CD14-positive monocyte (primary cell): ENCODE data around the gene SCUBE1. TPM values are rescaled to one million over a fixed set of nuclear protein-coding genes. Genes with fewer than 3 reads are reported as not detected.

ENCODE experiments used
- DNase-seq, 3 donors: peaks; one replicate each; pipeline ENCODE4 v3.0.0-alpha.2; 2011 to 2022
- H2AFZ ChIP-seq: 2 replicates; pipeline ENCODE4 v1.6.0; 2012; ENCODE audit warnings: mild to moderate bottlenecking, low read depth, low read length, inconsistent platforms; ENCODE audit not compliant: insufficient read depth, poor library complexity, severe bottlenecking
- H3K27ac ChIP-seq, 2 donors: 1 replicate in 1 of 2; 2 replicates in 1 of 2; pipeline ENCODE4 v1.5.1; 2012 to 2013; ENCODE audit warnings: low read length in 2 of 2, control low read depth in 1 of 2, inconsistent platforms in 1 of 2, low read depth in 1 of 2, mild to moderate bottlenecking in 1 of 2
- H3K27me3 ChIP-seq, 2 donors: one replicate each; pipeline versions ENCODE4 v1.6.0 to v1.6.1; 2011 to 2013; ENCODE audit warnings: low read length in 2 of 2; ENCODE audit not compliant: control insufficient read depth in 2 of 2, insufficient read depth in 2 of 2
- H3K36me3 ChIP-seq, 2 donors: replicated peaks in 1 of 2; 1 replicate in 1 of 2; 2 replicates in 1 of 2; pipeline versions ENCODE4 v1.5.1 to v1.6.1; 2012 to 2013; ENCODE audit warnings: low read length in 2 of 2, control low read depth in 1 of 2, inconsistent platforms in 1 of 2, mild to moderate bottlenecking in 1 of 2; ENCODE audit not compliant: insufficient read depth in 2 of 2, control insufficient read depth in 1 of 2
- H3K4me1 ChIP-seq, 2 donors: 1 replicate in 1 of 2; 2 replicates in 1 of 2; pipeline versions ENCODE4 v1.5.1 to v1.6.1; 2012 to 2013; ENCODE audit warnings: low read length in 2 of 2, control low read depth in 1 of 2, inconsistent platforms in 1 of 2, mild to moderate bottlenecking in 1 of 2, moderate library complexity in 1 of 2; ENCODE audit not compliant: insufficient read depth in 2 of 2, control insufficient read depth in 1 of 2
- H3K4me2 ChIP-seq: replicated peaks from 2 replicates; pipeline ENCODE3; 2012; ENCODE audit warnings: low read length, moderate library complexity, mild to moderate bottlenecking; ENCODE audit not compliant: poor library complexity, severe bottlenecking; ENCODE audit errors: extremely low read depth
- H3K4me3 ChIP-seq, 3 experiments: fragments of 200-600 bp in 1 of 3; sonication (generic) in 1 of 3; replicated peaks in 1 of 3; 1 replicate in 2 of 3; 2 replicates in 1 of 3; pipeline ENCODE4 v1.5.1; 2011 to 2013; ENCODE audit warnings: low read length in 3 of 3, mild to moderate bottlenecking in 3 of 3, control low read depth in 2 of 3, low read depth in 2 of 3, inconsistent platforms in 1 of 3, moderate library complexity in 1 of 3
- H3K79me2 ChIP-seq: 2 replicates; pipeline ENCODE4 v1.6.0; 2012; ENCODE audit warnings: mild to moderate bottlenecking, control low read depth, inconsistent platforms, low read length, moderate library complexity; ENCODE audit not compliant: insufficient read depth
- H3K9ac ChIP-seq: 2 replicates; pipeline ENCODE4 v1.6.0; 2017; ENCODE audit warnings: low read length, mild to moderate bottlenecking; ENCODE audit not compliant: insufficient read depth, poor library complexity, severe bottlenecking
- H3K9me3 ChIP-seq, 2 donors: replicated peaks in 1 of 2; 1 replicate in 1 of 2; 2 replicates in 1 of 2; pipeline versions ENCODE4 v1.5.1 to v1.6.1; 2012 to 2013; ENCODE audit warnings: low read length in 2 of 2, control low read depth in 1 of 2; ENCODE audit not compliant: control insufficient read depth in 1 of 2, insufficient read depth in 1 of 2
- H4K20me1 ChIP-seq: 2 replicates; pipeline ENCODE4 v1.6.0; 2012; ENCODE audit warnings: mild to moderate bottlenecking, low read length, control low read depth, moderate library complexity; ENCODE audit not compliant: insufficient read depth
- H3K27ac Mint-ChIP-seq, 7 donors: one replicate each; pipeline ENCODE4 v1.8.0; 2020; ENCODE audit warnings: mild to moderate bottlenecking in 7 of 7, mixed read lengths in 7 of 7, moderate library complexity in 6 of 7, inconsistent platforms in 2 of 7
- H3K27me3 Mint-ChIP-seq, 3 donors: one replicate each; pipeline ENCODE4 v1.8.0; 2021 to 2022; ENCODE audit warnings: low read depth in 3 of 3, mild to moderate bottlenecking in 3 of 3, mixed read lengths in 3 of 3, moderate library complexity in 3 of 3, inconsistent platforms in 1 of 3
- H3K36me3 Mint-ChIP-seq, 2 donors: one replicate each; pipeline ENCODE4 v1.8.0; 2020; ENCODE audit warnings: mixed read lengths in 2 of 2, inconsistent platforms in 1 of 2, mild to moderate bottlenecking in 1 of 2
- H3K4me1 Mint-ChIP-seq: one replicate; pipeline ENCODE4 v1.8.0; 2020; ENCODE audit warnings: mild to moderate bottlenecking, mixed read lengths
- H3K4me3 Mint-ChIP-seq, 2 donors: one replicate each; pipeline ENCODE4 v1.8.0; 2020; ENCODE audit warnings: mild to moderate bottlenecking in 2 of 2, mixed read lengths in 2 of 2, moderate library complexity in 1 of 2
- H3K9me3 Mint-ChIP-seq, 7 donors: one replicate each; pipeline ENCODE4 v1.8.0; 2020 to 2022; ENCODE audit warnings: mixed read lengths in 7 of 7, mild to moderate bottlenecking in 6 of 7, moderate library complexity in 6 of 7, inconsistent platforms in 2 of 7
- CTCF ChIP-seq: fragments of 200-600 bp; IDR thresholded peaks from one replicate; pipeline ENCODE4 v1.8.0; 2022; ENCODE audit warnings: antibody characterized with exemption, mild to moderate bottlenecking
- WGBS: methylation state at CpG from one replicate; pipeline ENCODE4 v1.1.5; 2013; ENCODE audit warnings: missing lambda C conversion rate; ENCODE audit not compliant: insufficient coverage; 5-methylcytosine and 5-hydroxymethylcytosine counted together
- intact Hi-C, 2 donors: fragments of 100-400 bp; cut with micrococcal nuclease; formaldehyde crosslinking; loops; one replicate each; pipeline versions ENCODE4 v1.15.0 to v1.15.1; 2023
- polyA plus RNA-seq, 3 donors: library from polyadenylated mRNA; depleted of rRNA in 1 of 3; unstranded in 2 of 3; stranded (reverse) in 1 of 3; fragments of 300-500 nt in 2 of 3; fragments of >200 nt in 1 of 3; fragmentation: Illumina TruSeq in 2 of 3; gene quantifications; 1 replicate in 2 of 3; 2 replicates in 1 of 3; pipeline ENCODE4 v1.2.3, GENCODE V29; 2012 to 2021

SCUBE1 gene
- polyA plus RNA-seq, 3 donors: 0.20 to 0.32 (median 0.26) TPM

GRCh38 chr22:43295173-43295572 is 48.0 kb downstream of the SCUBE1 start:
- Mint-ChIP-seq H3K4me3 (no peak overlapping the region), H3K36me3 (no peaks in the 10 kb centered on the region), H3K27me3 (peaks cover 0 to 3% (median 2%) of the 10 kb centered on the region in 3 donors), H3K27ac (no peak overlapping the region), H3K4me1 (peaks cover 22% of the 10 kb centered on the region), H3K9me3 (peaks cover 0 to 2% (median 0%) of the 10 kb centered on the region in 7 donors)
- Histone ChIP-seq H3K9me3 (no peaks in the 10 kb centered on the region), H3K4me1 (peaks cover 24% of the 10 kb centered on the region in 2 donors), H2AFZ (no peak overlapping the region), H3K9ac (no peak overlapping the region), H3K27me3 (no peaks in the 10 kb centered on the region), H3K4me2 (no peak overlapping the region), H4K20me1 (no peaks in the 10 kb centered on the region), H3K4me3 (no peak overlapping the region), H3K27ac (no peak overlapping the region), H3K36me3 (no peaks in the 10 kb centered on the region), H3K79me2 (no peaks in the 10 kb centered on the region)
- TF ChIP-seq CTCF: no peak
- no peak for DNase-seq
- WGBS: 76% methylated on average over 4 of the region's 6 CpGs
- intact Hi-C loops: no loop called here

GRCh38 chr22:43293655-43294392 is 49.3 kb downstream of the SCUBE1 start:
- H3K36me3 ChIP-seq: no peaks in the 10 kb centered on the region
- peak overlapping the region; percentile 8 to 14 for H3K27ac ChIP-seq
- peak overlapping the region in 4 of 7 donors; percentile 30 to 66 (median 62) for H3K27ac Mint-ChIP-seq
- no peaks in the 10 kb centered on the region for H3K9me3 ChIP-seq
- no peaks in the 10 kb centered on the region for H3K27me3 ChIP-seq
- H3K36me3 Mint-ChIP-seq: no peaks in the 10 kb centered on the region
- H3K79me2 ChIP-seq: no peaks in the 10 kb centered on the region
- H3K9ac ChIP-seq: no peak overlapping the region
- H3K4me3 ChIP-seq: no peak overlapping the region
- intact Hi-C loops: no loop called here
- 62% methylated on average over 11 of the region's 15 CpGs for WGBS
- no peak overlapping the region for H3K4me2 ChIP-seq
- H3K4me1 ChIP-seq: peaks cover 34 to 35% of the 10 kb centered on the region in 2 donors
- DNase-seq: peak; percentile 41 to 80 (median 46)
- no peak overlapping the region for H3K4me3 Mint-ChIP-seq
- peaks cover 0 to 2% (median 0%) of the 10 kb centered on the region in 7 donors for H3K9me3 Mint-ChIP-seq
- peak overlapping the region; percentile 21 for H2AFZ ChIP-seq
- TF ChIP-seq CTCF: no peak
- peaks cover 34% of the 10 kb centered on the region for H3K4me1 Mint-ChIP-seq
- no peaks in the 10 kb centered on the region for H4K20me1 ChIP-seq
- peaks cover 0 to 5% (median 3%) of the 10 kb centered on the region in 3 donors for H3K27me3 Mint-ChIP-seq
